ENCODE measurements around the gene OR3A2.
A peak's percentile ranks its signal among the peaks of the same experiment; 100 is the strongest.
"Not testable (repeated sequence)": the region's sequence is repeated elsewhere in the genome, so short reads cannot be mapped to it uniquely, and the experiment has no call there.

The OR3A2 gene

DNA sequence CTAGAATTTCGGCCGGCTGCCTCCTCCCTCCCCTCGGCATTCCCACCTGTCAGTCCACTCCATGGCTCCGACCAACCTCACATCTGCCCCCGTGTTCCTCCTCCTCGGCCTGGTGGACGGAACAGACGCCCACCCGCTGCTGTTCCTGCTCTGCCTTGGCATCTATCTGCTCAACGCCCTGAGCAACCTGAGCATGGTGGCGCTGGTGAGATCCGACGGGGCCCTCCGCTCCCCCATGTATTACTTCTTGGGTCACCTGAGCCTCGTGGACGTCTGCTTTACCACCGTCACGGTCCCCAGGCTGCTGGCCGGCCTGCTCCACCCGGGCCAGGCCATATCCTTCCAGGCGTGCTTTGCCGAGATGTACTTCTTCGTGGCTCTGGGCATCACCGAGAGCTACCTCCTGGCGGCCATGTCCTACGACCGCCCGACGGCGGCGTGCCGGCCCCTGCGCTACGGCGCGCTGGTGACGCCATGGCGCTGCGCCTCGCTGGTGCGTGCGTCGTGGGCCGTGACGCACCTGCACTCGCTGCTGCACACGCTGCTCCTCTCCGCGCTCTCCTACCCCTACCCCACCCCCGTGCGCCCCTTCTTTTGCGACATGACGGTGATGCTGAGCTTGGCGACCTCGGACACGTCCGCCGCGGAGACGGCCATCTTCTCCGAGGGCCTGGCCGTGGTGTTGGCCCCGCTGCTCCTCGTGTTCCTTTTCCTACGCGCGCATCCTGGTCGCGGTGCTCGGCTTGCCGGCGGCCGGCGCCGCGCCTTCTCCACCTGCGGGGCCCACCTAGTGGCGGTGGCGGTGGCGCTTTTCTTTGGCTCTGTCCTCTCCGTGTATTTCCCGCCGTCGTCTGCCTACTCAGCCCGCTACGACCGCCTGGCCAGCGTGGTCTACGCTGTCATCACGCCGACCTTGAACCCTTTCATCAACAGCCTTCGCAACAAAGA, at the start of gene OR3A2:
TSS of gene OR3A2 (minus strand) at position 440 of the 948 bp plus-strand sequence.
- DNase-seq (ENCODE audit: low read depth, low spot score): no peak

DNA sequence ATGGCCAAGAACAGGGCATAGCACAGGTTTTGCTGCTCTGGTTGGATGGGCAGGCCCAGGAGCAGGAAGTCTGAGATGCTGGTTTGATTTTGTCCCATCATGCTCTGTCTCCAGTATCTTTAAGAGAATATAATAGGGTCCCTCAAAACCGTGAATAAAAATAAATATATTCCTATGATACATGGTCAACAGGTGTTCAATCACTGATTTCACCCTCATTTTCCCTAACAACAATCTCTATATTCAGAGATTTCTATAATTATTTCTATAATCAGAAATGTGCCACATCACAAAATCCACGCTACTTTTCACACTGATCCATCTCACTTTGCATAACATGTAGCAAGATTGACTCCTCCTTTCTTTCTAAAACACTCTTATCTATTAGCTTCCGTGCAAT, 47.6 kb upstream of the OR3A2 start, which contains the start of gene OR1E2:
TSS of gene OR1E2 (minus strand) at position 101 of the 400 bp plus-strand sequence. CDS start at position 101, 0 bp downstream.
- no peak for DNase-seq (ENCODE audit: low read depth, low spot score)

DNA sequence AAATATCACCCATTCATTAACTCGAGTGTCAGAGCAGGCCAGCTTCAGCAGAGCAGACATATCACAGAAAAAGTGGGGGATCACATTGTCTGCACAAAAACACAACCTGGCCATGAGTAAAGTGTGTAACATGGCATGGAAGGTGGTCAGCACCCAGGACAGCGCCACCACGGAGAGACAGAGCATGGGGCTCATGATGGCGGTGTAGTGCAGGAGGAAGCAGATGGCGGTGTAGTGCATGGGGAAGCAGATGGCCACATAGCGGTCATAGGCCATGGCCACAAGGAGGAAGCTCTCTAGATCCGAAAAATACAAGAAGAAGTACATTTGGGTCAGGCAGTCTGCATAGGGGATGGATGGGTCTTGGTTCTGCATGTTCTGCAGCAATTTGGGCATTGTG, 47.1 kb upstream of the OR3A2 start:
- peak; percentile 1 for DNase-seq (ENCODE audit: low read depth, low spot score)

DNA sequence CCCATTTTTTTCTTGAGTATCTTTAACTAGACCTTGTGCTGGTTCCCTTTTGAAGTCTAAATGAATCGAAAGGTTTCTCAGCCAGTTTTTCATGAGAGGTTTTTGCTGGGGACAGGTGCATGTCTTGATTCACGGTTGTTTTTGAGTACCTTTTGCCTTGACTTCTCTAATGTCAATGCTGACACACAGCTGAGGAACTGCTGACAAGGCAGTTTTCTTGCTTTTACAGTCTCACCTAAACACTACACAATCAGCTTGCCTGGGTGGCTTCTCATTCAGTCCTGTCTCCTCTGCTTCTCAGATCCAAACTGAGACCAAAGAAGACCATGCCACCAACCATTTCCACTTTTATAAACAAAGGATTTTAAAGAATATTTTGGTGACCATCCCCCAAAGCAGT, 32.1 kb upstream of the OR3A2 start:
- DNase-seq (ENCODE audit: low read depth, low spot score): no peak

DNA sequence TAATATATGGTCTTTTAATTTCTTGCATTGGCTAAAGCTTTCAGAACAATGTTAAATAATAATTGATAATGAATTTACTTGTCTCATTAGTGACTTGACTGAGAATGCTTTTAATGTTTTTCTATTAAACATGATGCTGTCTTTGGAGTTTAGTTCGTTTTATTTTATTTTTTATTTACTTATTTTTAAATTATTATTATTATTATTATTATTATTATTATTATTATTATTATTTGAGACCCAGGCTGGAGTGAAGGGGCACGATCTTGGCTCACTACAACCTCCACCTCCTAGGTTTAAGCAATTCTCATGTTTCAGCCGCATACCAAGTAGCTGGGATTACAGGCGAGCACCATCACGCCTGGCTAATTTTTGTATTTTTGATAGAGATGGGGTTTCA, 29.5 kb upstream of the OR3A2 start:
- DNase-seq (ENCODE audit: low read depth, low spot score): no peak

DNA sequence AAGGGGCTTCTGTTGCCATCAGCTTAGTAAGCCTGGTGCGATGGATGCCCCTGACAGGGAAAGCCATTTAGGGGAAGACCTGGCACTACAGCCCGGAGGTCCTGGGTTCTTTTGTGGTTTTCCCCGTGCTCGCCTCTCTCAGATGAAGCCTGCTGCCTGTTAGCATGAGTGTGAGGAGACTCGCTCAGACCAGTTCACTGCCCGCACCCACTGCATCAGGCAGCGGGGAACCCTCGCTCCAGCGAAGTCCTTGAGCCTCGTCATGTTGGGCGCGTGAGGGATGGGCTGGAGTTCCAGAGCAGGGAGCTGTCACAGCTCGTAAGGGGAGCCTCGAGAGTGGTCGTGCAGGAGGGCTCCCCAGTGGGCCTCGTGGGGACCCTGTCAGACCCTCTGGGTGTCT, 26.1 kb upstream of the OR3A2 start:
- DNase-seq (ENCODE audit: low read depth, low spot score): not testable (repeated sequence)

DNA sequence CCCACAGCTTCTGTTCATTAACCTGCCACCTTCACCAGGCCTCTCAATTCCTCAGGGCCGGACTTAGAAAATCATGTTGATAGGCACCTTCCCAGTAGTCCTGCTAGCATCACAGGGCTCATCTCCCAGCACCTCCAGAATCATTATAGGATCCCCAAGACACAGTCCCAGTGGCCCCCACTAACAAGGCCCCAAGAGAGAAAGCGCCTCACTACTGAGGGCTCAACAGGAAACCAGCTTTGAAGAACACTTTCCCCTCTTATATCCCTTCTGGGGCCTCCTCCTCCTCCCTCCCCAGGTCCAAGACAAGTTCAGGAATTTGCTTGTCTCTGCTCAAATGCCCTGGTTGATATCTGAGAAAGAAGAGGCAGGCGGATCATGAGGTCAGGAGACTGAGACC, 25.0 kb upstream of the OR3A2 start, which contains the start of gene OR3A3:
TSS of gene OR3A3 (plus strand) at position 301 of the 400 bp plus-strand sequence.
- DNase-seq (ENCODE audit: low read depth, low spot score): no peak

DNA sequence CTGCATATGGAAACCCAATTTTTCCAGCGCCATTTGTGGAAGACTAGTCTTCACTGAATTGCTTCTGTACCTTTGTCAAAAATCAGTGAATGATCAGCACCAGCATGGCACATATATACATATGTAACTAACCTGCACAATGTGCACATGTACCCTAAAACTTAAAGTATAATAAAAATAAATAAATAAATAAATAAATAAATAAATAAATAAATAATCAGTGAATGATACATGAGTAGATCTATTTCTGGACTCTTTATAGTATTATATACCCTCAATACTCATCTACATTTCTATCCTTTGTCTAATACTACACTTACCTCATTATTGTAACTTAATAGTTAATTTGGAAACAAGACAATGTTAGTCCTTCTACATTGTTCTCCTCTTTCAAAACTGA, 17.7 kb upstream of the OR3A2 start:
- DNase-seq (ENCODE audit: low read depth, low spot score): not testable (repeated sequence)

DNA sequence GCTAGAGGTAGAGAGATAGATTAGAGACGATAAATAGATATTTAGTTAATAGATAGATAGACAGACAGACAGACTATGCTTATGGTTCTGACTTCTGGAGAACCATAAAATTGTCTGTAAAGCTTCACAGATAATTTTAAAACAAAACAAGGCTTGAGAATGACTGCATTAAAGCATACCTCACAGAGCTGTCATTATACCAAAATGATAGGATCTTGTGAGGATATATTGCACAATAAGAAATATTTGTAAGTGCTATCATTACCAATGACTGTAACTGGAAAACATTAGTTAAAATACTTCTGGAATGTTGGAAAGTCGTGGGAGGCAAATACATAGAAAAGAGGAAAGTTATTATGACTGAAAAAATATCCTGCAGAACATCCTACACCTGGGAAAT, 15.7 kb upstream of the OR3A2 start:
- no peak for DNase-seq (ENCODE audit: low read depth, low spot score)

DNA sequence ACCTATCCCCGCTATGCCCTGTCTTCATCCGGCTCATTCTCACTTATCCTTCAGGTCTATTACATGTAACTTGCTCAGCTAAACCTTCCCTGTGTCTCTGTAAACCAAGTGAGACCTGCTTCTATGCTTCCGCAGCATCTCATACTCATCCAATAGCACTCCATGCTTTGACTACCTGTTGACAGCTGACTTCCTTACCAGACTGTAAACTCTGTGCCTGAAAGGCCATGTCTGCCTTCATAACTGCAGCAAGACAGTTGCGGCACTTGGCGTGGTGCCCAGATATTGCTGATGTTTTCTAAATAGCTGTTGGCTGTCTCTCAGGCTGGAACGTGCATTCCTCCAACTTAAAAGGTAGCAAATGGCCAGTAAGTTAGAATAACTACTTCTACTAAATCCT, 13.9 kb upstream of the OR3A2 start:
- no peak for DNase-seq (ENCODE audit: low read depth, low spot score)

DNA sequence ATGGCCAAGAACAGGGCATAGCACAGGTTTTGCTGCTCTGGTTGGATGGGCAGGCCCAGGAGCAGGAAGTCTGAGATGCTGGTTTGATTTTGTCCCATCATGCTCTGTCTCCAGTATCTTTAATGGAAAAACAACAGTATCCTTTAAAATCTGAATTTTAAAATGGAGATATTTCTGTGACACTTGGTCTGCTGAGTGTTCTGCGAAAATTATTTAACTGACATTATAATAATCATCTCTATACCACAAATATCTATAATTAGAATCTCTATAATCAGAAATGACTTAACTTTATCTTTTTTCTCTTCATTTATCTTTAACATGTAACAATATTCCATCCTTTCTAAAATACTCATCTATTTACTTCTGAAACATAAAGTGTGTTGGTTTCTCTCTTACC, 12.2 kb upstream of the OR3A2 start, which contains the start of gene OR1E1:
TSS of gene OR1E1 (minus strand) at position 101 of the 400 bp plus-strand sequence. CDS start at position 101, 0 bp downstream.
- DNase-seq (ENCODE audit: low read depth, low spot score): no peak

DNA sequence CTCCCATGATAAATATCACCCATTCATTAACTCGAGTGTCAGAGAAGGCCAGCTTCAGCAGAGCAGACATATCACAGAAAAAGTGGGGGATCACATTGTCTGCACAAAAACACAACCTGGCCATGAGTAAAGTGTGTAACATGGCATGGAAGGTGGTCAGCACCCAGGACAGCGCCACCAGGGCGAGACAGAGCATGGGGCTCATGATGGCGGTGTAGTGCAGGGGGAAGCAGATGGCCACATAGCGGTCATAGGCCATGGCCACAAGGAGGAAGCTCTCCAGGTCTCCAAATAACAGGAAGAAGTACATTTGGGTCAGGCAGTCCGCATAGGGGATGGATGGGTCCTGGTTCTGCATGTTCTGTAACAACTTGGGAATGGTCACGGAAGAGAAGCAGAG, 11.7 kb upstream of the OR3A2 start:
- DNase-seq (ENCODE audit: low read depth, low spot score): not testable (repeated sequence)

DNA sequence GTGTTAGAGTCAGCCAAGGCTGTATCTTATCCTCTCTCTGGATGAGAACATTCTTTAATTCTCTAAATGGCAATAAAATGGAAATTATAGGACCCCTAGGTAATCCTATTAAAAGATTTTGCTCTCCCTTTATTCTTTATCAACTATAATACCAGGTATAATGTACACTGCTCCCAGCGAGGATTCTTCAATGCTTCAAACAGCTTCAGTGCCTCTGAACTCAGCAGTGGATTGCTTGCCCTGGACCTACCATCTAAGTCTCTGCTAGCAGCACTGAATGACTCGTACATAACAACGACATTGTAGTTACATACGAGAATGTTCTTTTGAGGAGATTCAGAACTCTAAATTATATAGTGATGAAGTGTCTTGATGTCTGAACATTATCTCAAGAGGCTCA, 3.7 kb upstream of the OR3A2 start:
- DNase-seq (ENCODE audit: low read depth, low spot score): no peak

DNA sequence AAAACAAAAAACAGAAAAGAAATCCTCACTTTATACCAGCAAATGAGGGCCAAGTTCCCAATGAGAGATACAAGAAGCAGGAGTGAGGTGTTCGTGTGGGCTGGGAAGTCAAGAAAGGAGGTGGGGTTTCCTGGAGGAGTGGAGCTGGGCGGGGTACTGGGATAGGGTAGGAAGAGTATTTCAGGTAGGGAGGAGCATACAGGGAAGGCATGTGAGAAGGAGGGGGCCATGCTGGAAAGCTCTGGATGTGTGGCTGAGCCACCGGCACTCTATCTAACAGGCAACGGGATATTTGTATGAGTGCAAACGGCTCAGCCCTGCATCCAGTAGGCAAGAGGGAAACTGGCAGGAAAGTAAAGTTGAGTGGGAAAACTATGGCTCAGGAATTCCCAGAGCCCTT, 4.2 kb downstream of the OR3A2 start:
- no peak for DNase-seq (ENCODE audit: low read depth, low spot score)

DNA sequence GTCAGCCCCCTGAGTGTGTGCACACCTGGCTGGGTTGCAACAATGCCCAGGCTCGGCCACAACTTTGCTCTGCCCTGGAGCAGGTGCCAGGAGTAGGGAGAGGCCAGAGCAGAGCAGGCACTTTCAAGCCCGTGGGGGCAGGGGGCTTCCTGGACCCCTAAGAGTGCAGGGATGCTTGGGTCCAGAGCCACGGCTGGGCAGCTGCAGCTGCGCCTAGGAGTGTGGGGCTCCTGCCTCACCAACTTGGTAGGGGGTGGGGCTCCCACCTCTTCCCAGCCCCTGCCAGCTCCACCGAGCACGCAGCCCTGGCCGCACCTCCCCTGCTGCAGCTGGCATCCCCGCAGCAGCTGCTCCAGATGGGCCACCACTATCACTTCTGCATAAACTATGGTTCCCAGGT, 7.8 kb downstream of the OR3A2 start:
- DNase-seq (ENCODE audit: low read depth, low spot score): no peak

DNA sequence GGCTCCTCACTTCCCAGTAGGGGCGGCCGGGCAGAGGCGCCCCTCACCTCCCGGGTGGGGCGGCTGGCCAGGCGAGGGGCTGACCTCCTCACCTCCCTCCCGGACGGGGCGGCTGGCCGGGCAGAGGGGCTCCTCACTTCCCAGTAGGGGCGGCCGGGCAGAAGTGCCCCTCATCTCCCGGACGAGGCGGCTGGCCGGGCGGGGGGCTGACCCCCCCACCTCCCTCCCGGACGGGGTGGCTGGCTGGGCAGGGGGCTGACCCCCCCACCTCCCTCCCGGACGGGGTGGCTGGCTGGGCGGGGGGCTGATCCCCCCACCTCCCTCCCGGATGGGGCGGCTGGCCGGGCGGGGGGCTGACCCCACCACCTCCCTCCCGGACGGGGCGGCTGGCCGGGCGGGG, 14.9 kb downstream of the OR3A2 start:
- not testable (repeated sequence) for DNase-seq (ENCODE audit: low read depth, low spot score)

DNA sequence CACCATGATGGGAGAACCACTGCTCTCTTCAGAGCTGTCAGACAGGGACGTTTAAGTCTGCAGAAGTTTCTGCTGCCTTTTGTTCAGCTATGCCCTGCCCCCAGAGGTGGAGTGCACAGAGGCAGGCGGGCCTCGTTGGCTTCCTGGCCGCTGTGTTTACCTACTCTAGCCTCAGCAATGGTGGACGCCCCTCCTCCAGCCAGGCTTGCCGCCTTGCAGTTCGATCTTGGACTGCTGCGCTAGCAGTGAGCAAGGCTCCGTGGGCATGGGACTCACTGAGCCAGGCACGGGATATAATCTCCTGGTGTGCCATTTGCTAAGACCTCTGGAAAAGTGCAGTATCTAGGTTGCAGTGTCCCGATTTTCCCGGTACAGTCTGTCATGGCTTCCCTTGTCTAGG, 43.3 kb downstream of the OR3A2 start:
- not testable (repeated sequence) for DNase-seq (ENCODE audit: low read depth, low spot score)

DNA sequence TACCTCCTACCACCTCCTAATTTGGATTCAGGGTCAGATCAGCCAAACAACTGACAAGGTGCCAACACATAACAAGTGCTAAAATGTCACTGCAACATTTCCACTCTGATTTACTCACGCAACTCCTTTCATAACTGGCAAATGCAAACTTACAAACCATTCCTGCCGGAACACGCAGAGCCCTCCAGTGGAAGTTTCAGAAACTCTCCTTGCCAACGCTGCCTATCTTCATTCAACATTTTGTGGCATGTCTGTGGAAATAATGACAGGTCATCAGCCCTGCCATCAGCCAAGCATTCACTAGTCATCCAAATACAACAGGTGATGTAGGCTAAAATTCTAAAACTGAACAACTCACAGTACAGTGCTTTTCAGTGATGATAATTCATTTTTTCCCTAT, 50.2 kb downstream of the OR3A2 start:
- DNase-seq (ENCODE audit: low read depth, low spot score): no peak

DNA sequence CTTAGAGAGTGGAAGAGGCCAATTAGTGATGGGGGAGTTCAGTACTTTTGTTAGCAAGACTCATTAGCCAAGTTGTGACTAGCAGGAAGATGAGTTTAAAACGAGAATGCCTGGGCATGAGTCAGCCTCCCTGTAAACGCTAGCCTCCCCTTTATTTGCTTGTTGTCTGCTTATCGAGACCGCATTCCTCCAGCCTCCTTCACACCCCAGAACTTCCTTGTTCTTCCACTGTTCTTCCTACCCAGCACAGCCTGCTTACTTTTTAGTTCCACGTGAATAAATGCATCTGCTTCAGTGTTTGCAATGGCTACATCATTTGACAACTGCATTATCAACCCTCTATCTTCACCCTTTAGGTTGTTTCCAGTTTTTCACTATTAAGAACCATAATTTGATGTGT, 67.8 kb downstream of the OR3A2 start:
- no peak for DNase-seq (ENCODE audit: low read depth, low spot score)

DNA sequence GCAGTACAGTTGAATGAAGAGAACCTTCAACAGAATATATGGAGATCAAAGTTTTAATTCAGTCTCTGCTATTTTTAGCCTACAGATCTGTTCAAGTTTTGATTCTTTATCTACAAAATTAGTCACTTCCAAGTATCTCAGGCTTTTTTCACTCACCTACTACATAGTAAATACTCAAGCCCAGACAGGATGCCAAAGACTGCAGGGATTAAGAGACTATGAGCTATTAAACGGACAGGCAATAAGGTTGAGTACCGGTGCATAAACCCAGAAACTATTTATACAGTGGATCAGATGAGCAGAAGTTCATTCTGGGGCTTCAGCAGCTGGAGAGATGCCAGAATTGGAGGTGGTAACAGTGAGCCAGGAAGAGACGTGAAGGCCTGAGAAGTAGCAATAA, 69.3 kb downstream of the OR3A2 start:
- no peak for DNase-seq (ENCODE audit: low read depth, low spot score)

DNA sequence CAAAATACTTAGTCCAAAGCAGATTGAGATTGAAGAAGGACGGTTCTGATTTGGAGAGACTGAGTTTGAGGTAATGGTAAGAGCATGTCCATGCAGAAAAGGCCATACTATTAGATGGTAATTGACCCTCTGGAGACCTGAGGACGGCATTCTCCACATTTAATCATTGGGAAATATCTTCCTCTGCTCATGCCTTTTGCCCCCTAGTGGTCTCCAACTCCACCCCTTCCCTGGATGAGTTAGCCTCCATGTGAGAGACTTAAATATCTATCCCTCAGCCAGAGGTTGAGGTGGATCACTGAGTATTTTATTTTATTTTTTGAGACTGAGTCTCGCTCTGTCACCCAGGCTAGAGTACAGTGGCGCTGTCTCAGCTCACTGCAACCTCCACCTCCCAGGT, 77.5 kb downstream of the OR3A2 start:
- DNase-seq (ENCODE audit: low read depth, low spot score): no peak

DNA sequence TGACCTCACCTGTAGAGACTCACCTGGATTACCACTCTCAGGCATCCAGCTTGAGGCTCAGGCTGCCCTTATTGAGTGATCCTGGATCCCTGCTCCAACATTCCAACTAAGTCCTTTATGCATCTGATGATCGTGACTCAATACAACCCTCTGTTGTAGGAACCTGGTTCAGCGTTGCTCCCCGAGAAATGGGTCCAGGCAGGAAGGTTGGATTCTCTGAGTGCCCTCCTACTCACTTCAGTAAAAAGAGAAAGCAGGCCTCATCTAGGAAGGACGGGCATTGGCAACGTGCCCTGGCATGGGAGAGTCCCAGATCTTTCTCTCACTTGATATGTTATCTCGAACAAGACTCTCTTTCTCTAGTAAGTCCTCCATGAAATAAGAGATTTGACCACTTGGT, 87.8 kb downstream of the OR3A2 start, which contains the start of gene OR3A1:
TSS of gene OR3A1 (minus strand) at position 101 of the 400 bp plus-strand sequence. CDS start 5,778 bp downstream, outside the sequence.
- no peak for DNase-seq (ENCODE audit: low read depth, low spot score)

DNA sequence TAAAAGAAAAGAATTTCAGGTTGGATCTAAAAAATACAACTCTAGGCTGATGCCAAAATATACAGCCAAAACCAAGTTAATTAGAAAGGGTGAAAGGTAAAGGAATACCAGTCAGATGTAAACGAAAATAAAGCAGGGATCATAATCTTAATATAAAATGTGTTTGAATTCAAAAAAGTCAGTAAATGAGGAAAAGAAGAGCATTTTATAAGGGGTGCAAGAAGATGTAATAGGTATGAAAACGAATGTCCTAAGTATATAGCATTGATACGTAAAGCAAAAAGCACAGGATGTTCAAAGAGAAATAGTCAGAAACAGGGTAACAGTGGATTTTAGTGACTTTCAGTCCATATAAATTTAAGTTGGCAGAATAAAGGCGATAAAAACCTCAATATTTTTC, 90.5 kb downstream of the OR3A2 start:
- no peak for DNase-seq (ENCODE audit: low read depth, low spot score)
